CD14-positive monocyte (primary cell): Measurements from ENCODE around the gene SPATA46. TPM values are rescaled to one million over a fixed set of nuclear protein-coding genes. Genes with fewer than 3 reads are reported as not detected.

ENCODE experiments used
- DNase-seq, 3 donors: peaks; one replicate each; pipeline ENCODE4 v3.0.0-alpha.2; 2011 to 2022
- H2AFZ ChIP-seq: 2 replicates; pipeline ENCODE4 v1.6.0; 2012; ENCODE audit warnings: mild to moderate bottlenecking, low read depth, low read length, inconsistent platforms; ENCODE audit not compliant: insufficient read depth, poor library complexity, severe bottlenecking
- H3K27ac ChIP-seq, 2 donors: 1 replicate in 1 of 2; 2 replicates in 1 of 2; pipeline ENCODE4 v1.5.1; 2012 to 2013; ENCODE audit warnings: low read length in 2 of 2, control low read depth in 1 of 2, inconsistent platforms in 1 of 2, low read depth in 1 of 2, mild to moderate bottlenecking in 1 of 2
- H3K27me3 ChIP-seq, 2 donors: one replicate each; pipeline versions ENCODE4 v1.6.0 to v1.6.1; 2011 to 2013; ENCODE audit warnings: low read length in 2 of 2; ENCODE audit not compliant: control insufficient read depth in 2 of 2, insufficient read depth in 2 of 2
- H3K36me3 ChIP-seq, 2 donors: replicated peaks in 1 of 2; 1 replicate in 1 of 2; 2 replicates in 1 of 2; pipeline versions ENCODE4 v1.5.1 to v1.6.1; 2012 to 2013; ENCODE audit warnings: low read length in 2 of 2, control low read depth in 1 of 2, inconsistent platforms in 1 of 2, mild to moderate bottlenecking in 1 of 2; ENCODE audit not compliant: insufficient read depth in 2 of 2, control insufficient read depth in 1 of 2
- H3K4me1 ChIP-seq, 2 donors: 1 replicate in 1 of 2; 2 replicates in 1 of 2; pipeline versions ENCODE4 v1.5.1 to v1.6.1; 2012 to 2013; ENCODE audit warnings: low read length in 2 of 2, control low read depth in 1 of 2, inconsistent platforms in 1 of 2, mild to moderate bottlenecking in 1 of 2, moderate library complexity in 1 of 2; ENCODE audit not compliant: insufficient read depth in 2 of 2, control insufficient read depth in 1 of 2
- H3K4me2 ChIP-seq: replicated peaks from 2 replicates; pipeline ENCODE3; 2012; ENCODE audit warnings: low read length, moderate library complexity, mild to moderate bottlenecking; ENCODE audit not compliant: poor library complexity, severe bottlenecking; ENCODE audit errors: extremely low read depth
- H3K4me3 ChIP-seq, 3 experiments: fragments of 200-600 bp in 1 of 3; sonication (generic) in 1 of 3; replicated peaks in 1 of 3; 1 replicate in 2 of 3; 2 replicates in 1 of 3; pipeline ENCODE4 v1.5.1; 2011 to 2013; ENCODE audit warnings: low read length in 3 of 3, mild to moderate bottlenecking in 3 of 3, control low read depth in 2 of 3, low read depth in 2 of 3, inconsistent platforms in 1 of 3, moderate library complexity in 1 of 3
- H3K79me2 ChIP-seq: 2 replicates; pipeline ENCODE4 v1.6.0; 2012; ENCODE audit warnings: mild to moderate bottlenecking, control low read depth, inconsistent platforms, low read length, moderate library complexity; ENCODE audit not compliant: insufficient read depth
- H3K9ac ChIP-seq: 2 replicates; pipeline ENCODE4 v1.6.0; 2017; ENCODE audit warnings: low read length, mild to moderate bottlenecking; ENCODE audit not compliant: insufficient read depth, poor library complexity, severe bottlenecking
- H3K9me3 ChIP-seq, 2 donors: replicated peaks in 1 of 2; 1 replicate in 1 of 2; 2 replicates in 1 of 2; pipeline versions ENCODE4 v1.5.1 to v1.6.1; 2012 to 2013; ENCODE audit warnings: low read length in 2 of 2, control low read depth in 1 of 2; ENCODE audit not compliant: control insufficient read depth in 1 of 2, insufficient read depth in 1 of 2
- H4K20me1 ChIP-seq: 2 replicates; pipeline ENCODE4 v1.6.0; 2012; ENCODE audit warnings: mild to moderate bottlenecking, low read length, control low read depth, moderate library complexity; ENCODE audit not compliant: insufficient read depth
- H3K27ac Mint-ChIP-seq, 7 donors: one replicate each; pipeline ENCODE4 v1.8.0; 2020; ENCODE audit warnings: mild to moderate bottlenecking in 7 of 7, mixed read lengths in 7 of 7, moderate library complexity in 6 of 7, inconsistent platforms in 2 of 7
- H3K27me3 Mint-ChIP-seq, 3 donors: one replicate each; pipeline ENCODE4 v1.8.0; 2021 to 2022; ENCODE audit warnings: low read depth in 3 of 3, mild to moderate bottlenecking in 3 of 3, mixed read lengths in 3 of 3, moderate library complexity in 3 of 3, inconsistent platforms in 1 of 3
- H3K36me3 Mint-ChIP-seq, 2 donors: one replicate each; pipeline ENCODE4 v1.8.0; 2020; ENCODE audit warnings: mixed read lengths in 2 of 2, inconsistent platforms in 1 of 2, mild to moderate bottlenecking in 1 of 2
- H3K4me1 Mint-ChIP-seq: one replicate; pipeline ENCODE4 v1.8.0; 2020; ENCODE audit warnings: mild to moderate bottlenecking, mixed read lengths
- H3K4me3 Mint-ChIP-seq, 2 donors: one replicate each; pipeline ENCODE4 v1.8.0; 2020; ENCODE audit warnings: mild to moderate bottlenecking in 2 of 2, mixed read lengths in 2 of 2, moderate library complexity in 1 of 2
- H3K9me3 Mint-ChIP-seq, 7 donors: one replicate each; pipeline ENCODE4 v1.8.0; 2020 to 2022; ENCODE audit warnings: mixed read lengths in 7 of 7, mild to moderate bottlenecking in 6 of 7, moderate library complexity in 6 of 7, inconsistent platforms in 2 of 7
- WGBS: methylation state at CpG from one replicate; pipeline ENCODE4 v1.1.5; 2013; ENCODE audit warnings: missing lambda C conversion rate; ENCODE audit not compliant: insufficient coverage; 5-methylcytosine and 5-hydroxymethylcytosine counted together
- intact Hi-C, 2 donors: fragments of 100-400 bp; cut with micrococcal nuclease; formaldehyde crosslinking; loops; one replicate each; pipeline versions ENCODE4 v1.15.0 to v1.15.1; 2023
- polyA plus RNA-seq, 3 donors: library from polyadenylated mRNA; depleted of rRNA in 1 of 3; unstranded in 2 of 3; stranded (reverse) in 1 of 3; fragments of 300-500 nt in 2 of 3; fragments of >200 nt in 1 of 3; fragmentation: Illumina TruSeq in 2 of 3; gene quantifications; 1 replicate in 2 of 3; 2 replicates in 1 of 3; pipeline ENCODE4 v1.2.3, GENCODE V29; 2012 to 2021
- small RNA-seq: library from RNA; depleted of rRNA; stranded (forward); fragments of <200 nt; gene quantifications from one replicate; pipeline ENCODE3, GENCODE V24; 2012; ENCODE audit warnings: low read depth; ENCODE audit not compliant: insufficient read length
- TF ChIP-seq, protein P1 (sequence below): fragments of 200-600 bp; IDR thresholded peaks from one replicate; pipeline ENCODE4 v1.8.0; 2022; ENCODE audit warnings: antibody characterized with exemption, mild to moderate bottlenecking

Gene SPATA46
- polyA plus RNA-seq, 3 donors: not detected

DNA sequence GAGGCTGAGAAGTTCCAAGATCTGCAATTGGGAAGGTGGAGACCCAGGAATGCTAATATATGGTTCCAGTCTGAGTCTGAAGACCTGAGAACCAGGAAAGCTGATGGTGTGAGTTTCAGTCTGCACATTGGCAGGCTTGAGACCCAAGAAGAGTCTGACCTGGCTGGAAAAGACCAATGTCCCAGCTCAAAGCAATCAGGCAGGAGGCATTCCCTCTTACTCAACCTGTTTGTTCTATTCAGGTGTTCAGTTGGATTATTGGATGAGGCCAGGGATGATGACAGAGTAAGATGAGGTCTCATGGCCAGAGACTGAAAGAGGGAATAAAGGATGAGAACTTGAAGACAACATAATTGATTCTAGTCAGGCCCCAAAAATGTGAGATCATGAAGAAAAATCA, 50.1 kb downstream of the SPATA46 start:
- intact Hi-C loops: no loop called here
- H3K27me3 ChIP-seq: no peaks in the 10 kb centered on the region
- H3K9ac ChIP-seq: no peak overlapping the region
- no peak overlapping the region for H2AFZ ChIP-seq
- Mint-ChIP-seq H3K4me1 (peaks cover 60% of the 10 kb centered on the region), H3K9me3 (peaks cover 0 to 3% (median 0%) of the 10 kb centered on the region in 7 donors), H3K4me3 (no peak overlapping the region), H3K27me3 (peaks cover 0 to 4% (median 1%) of the 10 kb centered on the region in 3 donors), H3K27ac (peak overlapping the region; percentile 93 to 97 (median 96)), H3K36me3 (peaks cover 0 to 2% of the 10 kb centered on the region in 2 donors)
- peak overlapping the region; percentile 73 to 90 for H3K27ac ChIP-seq
- no peaks in the 10 kb centered on the region for H4K20me1 ChIP-seq
- peak in 2 of 3 donors; percentile 11 to 17 for DNase-seq
- no peaks in the 10 kb centered on the region for H3K9me3 ChIP-seq
- peak overlapping the region in 1 of 3 experiments; percentile 39 for H3K4me3 ChIP-seq
- H3K36me3 ChIP-seq: no peaks in the 10 kb centered on the region
- TF ChIP-seq, protein P1, sequence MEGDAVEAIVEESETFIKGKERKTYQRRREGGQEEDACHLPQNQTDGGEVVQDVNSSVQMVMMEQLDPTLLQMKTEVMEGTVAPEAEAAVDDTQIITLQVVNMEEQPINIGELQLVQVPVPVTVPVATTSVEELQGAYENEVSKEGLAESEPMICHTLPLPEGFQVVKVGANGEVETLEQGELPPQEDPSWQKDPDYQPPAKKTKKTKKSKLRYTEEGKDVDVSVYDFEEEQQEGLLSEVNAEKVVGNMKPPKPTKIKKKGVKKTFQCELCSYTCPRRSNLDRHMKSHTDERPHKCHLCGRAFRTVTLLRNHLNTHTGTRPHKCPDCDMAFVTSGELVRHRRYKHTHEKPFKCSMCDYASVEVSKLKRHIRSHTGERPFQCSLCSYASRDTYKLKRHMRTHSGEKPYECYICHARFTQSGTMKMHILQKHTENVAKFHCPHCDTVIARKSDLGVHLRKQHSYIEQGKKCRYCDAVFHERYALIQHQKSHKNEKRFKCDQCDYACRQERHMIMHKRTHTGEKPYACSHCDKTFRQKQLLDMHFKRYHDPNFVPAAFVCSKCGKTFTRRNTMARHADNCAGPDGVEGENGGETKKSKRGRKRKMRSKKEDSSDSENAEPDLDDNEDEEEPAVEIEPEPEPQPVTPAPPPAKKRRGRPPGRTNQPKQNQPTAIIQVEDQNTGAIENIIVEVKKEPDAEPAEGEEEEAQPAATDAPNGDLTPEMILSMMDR: no peak
- H3K4me2 ChIP-seq: peak overlapping the region; percentile 52
- peaks cover 50 to 53% of the 10 kb centered on the region in 2 donors for H3K4me1 ChIP-seq
- H3K79me2 ChIP-seq: no peaks in the 10 kb centered on the region

GRCh38 chr1:162324396-162324795, 52.3 kb downstream of the SPATA46 start:
- intact Hi-C loops: no loop called here
- no peak overlapping the region for H2AFZ ChIP-seq
- H3K27ac ChIP-seq: no peak overlapping the region
- H3K36me3 ChIP-seq: no peaks in the 10 kb centered on the region
- Mint-ChIP-seq H3K27me3 (peaks cover 0 to 4% (median under 1%) of the 10 kb centered on the region in 3 donors), H3K36me3 (no peaks in the 10 kb centered on the region), H3K9me3 (peaks cover 0 to 1% (median 0%) of the 10 kb centered on the region in 7 donors), H3K4me3 (no peak overlapping the region), H3K27ac (no peak overlapping the region), H3K4me1 (peaks cover 50% of the 10 kb centered on the region)
- no peaks in the 10 kb centered on the region for H4K20me1 ChIP-seq
- H3K9me3 ChIP-seq: no peaks in the 10 kb centered on the region
- H3K4me3 ChIP-seq: no peak overlapping the region
- H3K4me2 ChIP-seq: no peak overlapping the region
- no peaks in the 10 kb centered on the region for H3K27me3 ChIP-seq
- no peak for DNase-seq
- TF ChIP-seq, protein P1: no peak
- no peak overlapping the region for H3K9ac ChIP-seq
- H3K4me1 ChIP-seq: peaks cover 42% of the 10 kb centered on the region in 2 donors
- H3K79me2 ChIP-seq: no peaks in the 10 kb centered on the region
- no CpG with 5 or more reads among the region's 2 CpGs for WGBS

Small RNA genes lying within 50 kb of the gene (small RNA-seq; reads per million reads assigned to genes)
- gene MIR556 (not detected), gene RNA5SP61 (not detected)

Other genes starting within 250 kb of the SPATA46 start
- under 1 TPM in 2 of 3 donors, not detected in 1; 0.10 to 0.31 TPM for gene C1orf226, start 4.9 kb upstream of the SPATA46 start, polyA plus RNA-seq
- 1 to 10 TPM in 2 of 3 donors, under 1 TPM in 1; 0.88 to 2.9 (median 1.7) TPM for gene SH2D1B, start 35.3 kb upstream of the SPATA46 start, polyA plus RNA-seq
- 10 to 100 TPM; 14.9 to 38.2 (median 27.7) TPM for gene UHMK1, start 121.0 kb upstream of the SPATA46 start, polyA plus RNA-seq
- gene UAP1, start 184.9 kb upstream of the SPATA46 start, polyA plus RNA-seq: 1 to 10 TPM; 2.8 to 7.2 (median 5.9) TPM